CD4-positive, alpha-beta memory T cell (primary cell): ENCODE data around the gene RGL2. TPM values are rescaled to one million over a fixed set of nuclear protein-coding genes. Genes with fewer than 3 reads are reported as not detected.
"Not testable (repeated sequence)": the region's sequence is repeated elsewhere in the genome, so short reads cannot be mapped to it uniquely, and the experiment has no call there.

ENCODE experiments used
- CTCF ChIA-PET: fragments of 350-600 bp; sonication (Branson Sonifier 250); formaldehyde crosslinking; loops from one replicate; lab custom pipeline; 2021; ENCODE audit warnings: inconsistent platforms; ENCODE audit not compliant: partially characterized antibody; lab: Charles Lee
- POLR2A ChIA-PET: fragments of 350-600 bp; sonication (Branson Sonifier 250); formaldehyde crosslinking; loops from one replicate; lab custom pipeline; 2021; ENCODE audit not compliant: partially characterized antibody; lab: Charles Lee
- DNase-seq, 5 donors: peaks; one replicate each; pipeline versions ENCODE4 v3.0.0 to v3.0.0-alpha.2; 2020 to 2022; ENCODE audit warnings: mixed read lengths in 1 of 5
- H3K27ac ChIP-seq: one replicate; pipeline ENCODE4 v1.7.0; 2013; ENCODE audit warnings: low read depth, low read length
- H3K27me3 ChIP-seq: 2 replicates; pipeline ENCODE4 v1.7.0; 2013; ENCODE audit warnings: mild to moderate bottlenecking, low read length, moderate library complexity; ENCODE audit not compliant: insufficient read depth
- H3K36me3 ChIP-seq: 2 replicates; pipeline ENCODE4 v1.7.0; 2013; ENCODE audit warnings: mild to moderate bottlenecking, low read length, moderate library complexity; ENCODE audit not compliant: insufficient read depth
- H3K4me1 ChIP-seq: 2 replicates; pipeline ENCODE4 v1.7.0; 2013; ENCODE audit warnings: mild to moderate bottlenecking, low read length, moderate library complexity; ENCODE audit not compliant: insufficient read depth
- H3K4me3 ChIP-seq, 2 donors: one replicate each; pipeline ENCODE4 v1.7.0; 2013; ENCODE audit warnings: low read length in 2 of 2, mild to moderate bottlenecking in 1 of 2
- H3K9me3 ChIP-seq, 2 donors: one replicate each; pipeline ENCODE4 v1.7.0; 2013; ENCODE audit warnings: low read length in 2 of 2, control low read depth in 1 of 2; ENCODE audit not compliant: control insufficient read depth in 1 of 2
- H3K27ac Mint-ChIP-seq, 7 donors: one replicate each; pipeline ENCODE4 v1.8.0; 2020 to 2021; ENCODE audit warnings: mixed read lengths in 7 of 7, mild to moderate bottlenecking in 6 of 7, inconsistent platforms in 3 of 7, moderate library complexity in 3 of 7
- H3K27me3 Mint-ChIP-seq, 2 donors: one replicate each; pipeline ENCODE4 v1.8.0; 2020 to 2021; ENCODE audit warnings: mixed read lengths in 2 of 2
- H3K36me3 Mint-ChIP-seq, 2 donors: one replicate each; pipeline ENCODE4 v1.8.0; 2020 to 2021; ENCODE audit warnings: mixed read lengths in 2 of 2, inconsistent platforms in 1 of 2, mild to moderate bottlenecking in 1 of 2
- H3K4me1 Mint-ChIP-seq, 4 donors: one replicate each; pipeline ENCODE4 v1.8.0; 2020 to 2021; ENCODE audit warnings: mixed read lengths in 4 of 4, mild to moderate bottlenecking in 1 of 4
- H3K4me3 Mint-ChIP-seq, 8 donors: one replicate each; pipeline ENCODE4 v1.8.0; 2020 to 2021; ENCODE audit warnings: mixed read lengths in 8 of 8, mild to moderate bottlenecking in 7 of 8, moderate library complexity in 6 of 8, inconsistent platforms in 3 of 8
- H3K9me3 Mint-ChIP-seq, 8 donors: one replicate each; pipeline ENCODE4 v1.8.0; 2020 to 2021; ENCODE audit warnings: mixed read lengths in 8 of 8, mild to moderate bottlenecking in 5 of 8, inconsistent platforms in 3 of 8, moderate library complexity in 1 of 8
- intact Hi-C: fragments of 100-400 bp; cut with micrococcal nuclease; formaldehyde crosslinking; loops from one replicate; pipeline ENCODE4 v1.15.1; 2023
- polyA plus RNA-seq, 2 donors: library from polyadenylated mRNA; unstranded; fragments of 300-500 nt; fragmentation: Illumina TruSeq; gene quantifications; one replicate each; pipeline ENCODE4 v1.2.3, GENCODE V29; 2021
- total RNA-seq, 2 experiments: library from RNA; stranded (reverse); gene quantifications; one replicate each; pipeline ENCODE4 v1.2.3, GENCODE V29; 2021

Gene RGL2
- total RNA-seq (10 to 100 TPM; 66.8 to 67.9 TPM), polyA plus RNA-seq (10 to 100 TPM in 1 of 2 donors, 1 to 10 TPM in 1; 10.0 to 12.5 TPM)

GRCh38 chr6:33298773-33299236 is at the start of gene RGL2:
Gene RGL2, minus strand, starts transcription at chr6:33298942. Its CDS starts 332 bp downstream, at chr6:33298610.
- Histone ChIP-seq H3K27me3 (no peaks in the 10 kb centered on the region), H3K9me3 (no peaks in the 10 kb centered on the region), H3K36me3 (peaks cover 41% of the 10 kb centered on the region), H3K4me1 (peaks cover 27% of the 10 kb centered on the region), H3K27ac (peak within 1 kb of the TSS; percentile 94), H3K4me3 (peak within 1 kb of the TSS; percentile 71 to 97)
- Mint-ChIP-seq H3K27me3 (peaks cover 0 to 4% of the 10 kb centered on the region in 2 donors), H3K27ac (peak within 1 kb of the TSS; percentile 96 to 100 (median 99)), H3K36me3 (peaks cover 19 to 59% of the 10 kb centered on the region in 2 donors), H3K4me1 (peaks cover 20 to 39% (median 30%) of the 10 kb centered on the region in 4 donors), H3K9me3 (peaks cover 0 to 2% (median 0%) of the 10 kb centered on the region in 8 donors), H3K4me3 (peak within 1 kb of the TSS; percentile 99)
- POLR2A ChIA-PET = interaction anchor here (1.0 to 7.4 kb wide), 24 partner anchors 9 to 1238 kb away, joined by 3 to 150 read pairs (median 6); partner anchors contain the start of genes B3GALT4, CUTA, HSD17B8 and KIFC1
- DNase-seq = peak in 2 of 5 donors; percentile 62 to 75
- CTCF ChIA-PET = interaction anchor here (0.7 to 4.8 kb wide), 11 partner anchors 9 to 137 kb away, joined by 3 to 35 read pairs (median 5); partner anchors contain the start of genes B3GALT4, PFDN6, RPS18 and TAPBP
- intact Hi-C loops = loop anchor here (1.0 to 2.0 kb wide), 8 partner anchors 10 to 99 kb away; partner anchors contain the start of genes B3GALT4, KIFC1, PFDN6 and RXRB

- Histone ChIP-seq H3K27me3 (no peaks in the 10 kb centered on the region), H3K4me1 (peaks cover 33% of the 10 kb centered on the region), H3K9me3 (no peaks in the 10 kb centered on the region), H3K27ac (no peak overlapping the region), H3K4me3 (no peak overlapping the region), H3K36me3 (no peaks in the 10 kb centered on the region)
- H3K9me3 Mint-ChIP-seq = peaks cover 0 to 4% (median 0%) of the 10 kb centered on the region in 8 donors
- POLR2A ChIA-PET = interaction anchor here (1.9 to 2.1 kb wide), 2 partner anchors 30 to 48 kb away, joined by 6 read pairs; partner anchors contain the start of genes RGL2 and ZBTB22
- peaks cover 21 to 48% (median 36%) of the 10 kb centered on the region in 4 donors for H3K4me1 Mint-ChIP-seq
- DNase-seq = no peak
- CTCF ChIA-PET = no interaction called here
- no peaks in the 10 kb centered on the region for H3K36me3 Mint-ChIP-seq
- intact Hi-C loops = no loop called here
- H3K4me3 Mint-ChIP-seq = peak overlapping the region in 1 of 8 donors; percentile 26
- H3K27me3 Mint-ChIP-seq = no peaks in the 10 kb centered on the region
- H3K27ac Mint-ChIP-seq = no peak overlapping the region
Measured at GRCh38 chr6:33347816-33348215, 49.1 kb upstream of the RGL2 start.

- H3K9me3 Mint-ChIP-seq, H3K36me3 ChIP-seq, H3K27me3 Mint-ChIP-seq, H3K27ac ChIP-seq, H3K36me3 Mint-ChIP-seq, H3K9me3 ChIP-seq, H3K4me3 ChIP-seq, intact Hi-C loops, CTCF ChIA-PET, H3K27me3 ChIP-seq, DNase-seq: not testable (repeated sequence)
- Mint-ChIP-seq H3K27ac (peak overlapping the region in 2 of 7 donors; percentile 6 to 56), H3K4me1 (peaks cover 21 to 49% (median 37%) of the 10 kb centered on the region in 4 donors), H3K4me3 (peak overlapping the region in 1 of 8 donors; percentile 54)
- H3K4me1 ChIP-seq = peaks cover 42% of the 10 kb centered on the region
- POLR2A ChIA-PET = interaction anchor here (2.1 kb wide), 1 partner anchor 29 kb away, joined by 6 read pairs; the partner anchor contains the start of gene ZBTB22
Measured at GRCh38 chr6:33346972-33347371, 48.2 kb upstream of the RGL2 start.

- Mint-ChIP-seq H3K4me1 (peaks cover 23 to 49% (median 37%) of the 10 kb centered on the region in 4 donors), H3K27me3 (no peaks in the 10 kb centered on the region), H3K36me3 (no peaks in the 10 kb centered on the region), H3K27ac (peak overlapping the region; percentile 88 to 99 (median 98)), H3K4me3 (peak overlapping the region; percentile 76 to 92 (median 85)), H3K9me3 (peaks cover 0 to 4% (median 0%) of the 10 kb centered on the region in 8 donors)
- H3K4me1 ChIP-seq = peaks cover 44% of the 10 kb centered on the region
- H3K36me3 ChIP-seq = no peaks in the 10 kb centered on the region
- peak; percentile 81 to 87 (median 84) for DNase-seq
- no peaks in the 10 kb centered on the region for H3K27me3 ChIP-seq
- CTCF ChIA-PET = interaction anchor here (0.7 to 3.5 kb wide), 26 partner anchors 18 to 356 kb away, joined by 3 to 47 read pairs (median 4); partner anchors contain the start of genes B3GALT4, CUTA, PFDN6 and RPS18
- POLR2A ChIA-PET = interaction anchor here (0.6 to 3.5 kb wide), 41 partner anchors 9 to 501 kb away, joined by 3 to 117 read pairs (median 5); partner anchors contain the start of genes B3GALT4, BAK1, CUTA and KIFC1
- H3K9me3 ChIP-seq = no peaks in the 10 kb centered on the region
- intact Hi-C loops = loop anchor here (1.0 kb wide), 11 partner anchors 22 to 145 kb away; partner anchors contain the start of genes B3GALT4, KIFC1, PFDN6 and RXRB
- peak overlapping the region; percentile 79 for H3K27ac ChIP-seq
- H3K4me3 ChIP-seq = peak overlapping the region; percentile 11 to 61
Measured at GRCh38 chr6:33344701-33345697, 46.3 kb upstream of the RGL2 start.

- peak overlapping the region; percentile 88 to 99 (median 98) for H3K27ac Mint-ChIP-seq
- Histone ChIP-seq H3K9me3 (no peaks in the 10 kb centered on the region), H3K4me1 (peaks cover 44% of the 10 kb centered on the region), H3K27ac (peak overlapping the region; percentile 79), H3K36me3 (no peaks in the 10 kb centered on the region), H3K4me3 (peak overlapping the region; percentile 24 to 61), H3K27me3 (no peaks in the 10 kb centered on the region)
- H3K9me3 Mint-ChIP-seq = peaks cover 0 to 4% (median 0%) of the 10 kb centered on the region in 8 donors
- H3K27me3 Mint-ChIP-seq = no peaks in the 10 kb centered on the region
- POLR2A ChIA-PET = interaction anchor here (0.6 to 3.5 kb wide), 41 partner anchors 9 to 1329 kb away, joined by 3 to 117 read pairs (median 4); partner anchors contain the start of genes B3GALT4, CUTA, KIFC1 and PFDN6
- CTCF ChIA-PET = interaction anchor here (0.6 to 3.5 kb wide), 20 partner anchors 9 to 367 kb away, joined by 3 to 47 read pairs (median 5); partner anchors contain the start of genes B3GALT4, CUTA, PFDN6 and RPS18
- intact Hi-C loops = loop anchor here (1.0 kb wide), 5 partner anchors 21 to 144 kb away; partner anchors contain the start of genes KIFC1, PFDN6, RXRB and SLC39A7
- no peaks in the 10 kb centered on the region for H3K36me3 Mint-ChIP-seq
- DNase-seq = peak; percentile 82 to 92 (median 90)
- peak overlapping the region; percentile 76 to 92 (median 85) for H3K4me3 Mint-ChIP-seq
- H3K4me1 Mint-ChIP-seq = peaks cover 23 to 51% (median 39%) of the 10 kb centered on the region in 4 donors
Measured at GRCh38 chr6:33343953-33344611, 45.3 kb upstream of the RGL2 start.

- intact Hi-C loops, H3K27me3 ChIP-seq, H3K36me3 Mint-ChIP-seq, DNase-seq, H3K9me3 Mint-ChIP-seq, H3K27me3 Mint-ChIP-seq, H3K36me3 ChIP-seq, H3K9me3 ChIP-seq: not testable (repeated sequence)
- Histone ChIP-seq H3K4me1 (peaks cover 44% of the 10 kb centered on the region), H3K4me3 (peak overlapping the region in 1 of 2 donors; percentile 23), H3K27ac (peak overlapping the region; percentile 79)
- CTCF ChIA-PET = interaction anchor here (0.6 to 3.5 kb wide), 11 partner anchors 9 to 368 kb away, joined by 3 to 47 read pairs (median 5); partner anchors contain the start of genes B3GALT4, CUTA, TAPBP and UQCC2
- Mint-ChIP-seq H3K4me1 (peaks cover 23 to 56% (median 41%) of the 10 kb centered on the region in 4 donors), H3K27ac (peak overlapping the region; percentile 88 to 99 (median 98)), H3K4me3 (peak overlapping the region; percentile 76 to 92 (median 85))
- POLR2A ChIA-PET = interaction anchor here (0.6 to 3.5 kb wide), 32 partner anchors 10 to 1329 kb away, joined by 3 to 117 read pairs (median 6); partner anchors contain the start of genes B3GALT4, CUTA, KIFC1 and PFDN6
Measured at GRCh38 chr6:33343606-33343952, 44.8 kb upstream of the RGL2 start.
